Activated CD8-positive, alpha-beta T cell treated with anti-CD3 and anti-CD28 coated beads, Interleukin-2, amount 10 ng/mL, durations not matched to agents 7 days and 5 days (primary cell): Measurements from ENCODE around the gene ANKRD40. TPM values are rescaled to one million over a fixed set of nuclear protein-coding genes. Genes with fewer than 3 reads are reported as not detected.
"Not testable (repeated sequence)": the region's sequence is repeated elsewhere in the genome, so short reads cannot be mapped to it uniquely, and the experiment has no call there.

ENCODE experiments used
- ATAC-seq: fragments of 150-1000 bp; cut with Tn5 transposase; one replicate; pipeline ENCODE4 v1.10.0; 2021; ENCODE audit warnings: moderate library complexity
- CTCF ChIA-PET: fragments of 350-600 bp; sonication (Branson Sonifier 250); formaldehyde crosslinking; loops from one replicate; lab custom pipeline; 2021; ENCODE audit warnings: antibody characterized with exemption; lab: Charles Lee
- POLR2A ChIA-PET: fragments of 350-600 bp; sonication (Branson Sonifier 250); formaldehyde crosslinking; loops from one replicate; lab custom pipeline; 2021; ENCODE audit warnings: antibody characterized with exemption; lab: Charles Lee
- DNase-seq: peaks from one replicate; pipeline ENCODE4 v3.0.0-alpha.2; 2020
- H3K27ac Mint-ChIP-seq: one replicate; pipeline ENCODE4 v1.8.0; 2021; ENCODE audit warnings: mild to moderate bottlenecking, mixed read lengths
- H3K27me3 Mint-ChIP-seq: one replicate; pipeline ENCODE4 v1.8.0; 2021; ENCODE audit warnings: low read depth, mixed read lengths
- H3K36me3 Mint-ChIP-seq: one replicate; pipeline ENCODE4 v1.8.0; 2021; ENCODE audit warnings: low read depth, mixed read lengths
- H3K4me1 Mint-ChIP-seq: one replicate; pipeline ENCODE4 v1.8.0; 2021; ENCODE audit warnings: low read depth, mixed read lengths
- H3K4me3 Mint-ChIP-seq: one replicate; pipeline ENCODE4 v1.8.0; 2021; ENCODE audit warnings: mild to moderate bottlenecking, mixed read lengths
- H3K9me3 Mint-ChIP-seq: one replicate; pipeline ENCODE4 v1.8.0; 2022; ENCODE audit warnings: mixed read lengths; ENCODE audit not compliant: insufficient read depth
- total RNA-seq, 2 experiments: library from RNA; stranded (reverse); gene quantifications; one replicate each; pipeline ENCODE4 v1.2.3, GENCODE V29; 2021

ANKRD40 gene
- total RNA-seq, 2 experiments from 2014 or later = 28.9 to 31.2 TPM

DNA sequence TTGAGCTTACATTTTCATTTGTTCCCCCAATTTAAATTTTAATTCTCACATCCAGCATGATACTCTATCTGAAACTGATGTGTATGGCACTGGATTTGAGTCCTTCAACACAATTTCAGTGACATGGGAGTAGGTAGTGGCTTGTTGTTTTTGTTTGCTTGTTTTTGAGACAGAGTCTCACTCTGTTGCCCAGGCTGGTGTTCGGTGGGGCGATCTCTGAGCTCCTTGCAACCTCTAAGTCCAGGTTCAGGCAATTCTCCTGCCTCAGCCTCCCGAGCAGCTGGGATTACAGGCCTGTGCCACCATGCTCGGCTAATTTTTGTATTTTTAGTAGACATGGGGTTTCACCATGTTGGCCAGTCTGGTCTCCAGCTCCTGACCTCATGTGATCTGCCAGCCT, 1.3 kb upstream of the ANKRD40 start:
- Mint-ChIP-seq H3K36me3 (peaks cover 21% of the 10 kb centered on the region), H3K4me1 (peaks cover 43% of the 10 kb centered on the region), H3K27ac (peak overlapping the region; percentile 92), H3K4me3 (peak overlapping the region; percentile 95)
- H3K9me3 Mint-ChIP-seq, DNase-seq, H3K27me3 Mint-ChIP-seq, ATAC-seq: not testable (repeated sequence)
- CTCF ChIA-PET = interaction anchor here (0.6 to 2.5 kb wide), 8 partner anchors 9 to 837 kb away, joined by 3 to 6 read pairs (median 4); partner anchors contain the start of gene SPATA20
- POLR2A ChIA-PET = interaction anchor here (1.1 to 3.4 kb wide), 6 partner anchors 8 to 149 kb away, joined by 3 to 31 read pairs (median 8); partner anchors contain the start of gene LUC7L3

DNA sequence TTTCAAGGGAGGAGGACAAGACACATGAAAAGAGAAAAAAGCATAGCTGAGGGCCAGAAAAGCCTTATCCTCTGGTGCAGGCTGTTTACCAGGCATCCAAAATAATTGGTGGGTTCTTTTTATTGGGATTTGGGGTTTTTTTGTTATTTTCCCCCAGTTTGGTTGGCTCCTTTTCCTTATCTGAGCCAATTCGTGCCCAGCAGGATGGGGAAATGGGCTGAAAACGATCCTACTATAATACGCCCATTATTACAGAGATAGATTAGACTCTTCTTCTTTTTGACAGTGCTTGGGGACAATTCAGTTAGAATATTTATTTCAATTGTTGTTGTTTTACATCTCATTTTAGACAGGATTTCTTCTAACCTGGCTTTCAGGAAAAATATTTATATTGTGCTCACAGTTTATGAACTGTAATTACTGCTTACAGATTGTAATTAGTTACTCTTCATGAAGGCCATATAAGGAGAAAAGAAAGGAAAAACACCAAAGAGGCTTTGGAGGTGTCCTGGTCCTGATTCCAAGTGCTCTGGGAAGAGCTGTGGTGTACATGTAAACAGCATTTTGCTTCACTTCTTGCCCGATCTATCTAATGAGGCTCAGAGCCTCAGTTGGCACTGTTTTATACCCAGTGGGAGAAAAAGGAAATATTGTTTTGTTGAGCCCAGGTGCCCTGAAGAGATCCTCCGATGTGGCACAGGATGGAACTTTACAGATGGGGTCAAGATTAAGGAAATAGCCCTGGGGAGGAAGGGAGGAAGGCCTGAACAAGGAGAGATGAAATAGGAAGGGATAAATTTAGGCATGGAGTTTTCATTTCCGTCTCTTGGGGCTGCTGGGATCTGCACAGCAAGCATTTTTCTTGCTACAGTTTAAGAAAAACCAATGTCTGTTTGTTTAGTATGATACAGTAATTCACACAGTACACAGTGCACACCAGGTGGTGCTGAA, 611 bp upstream of the ANKRD40 start:
- peaks cover 2% of the 10 kb centered on the region for H3K27me3 Mint-ChIP-seq
- DNase-seq (peak; percentile 27), ATAC-seq (no peak)
- peaks cover 51% of the 10 kb centered on the region for H3K4me1 Mint-ChIP-seq
- peaks cover 28% of the 10 kb centered on the region for H3K36me3 Mint-ChIP-seq
- POLR2A ChIA-PET = interaction anchor here (0.5 to 3.4 kb wide), 9 partner anchors 9 to 446 kb away, joined by 3 to 31 read pairs (median 6); partner anchors contain the start of gene LUC7L3
- peak overlapping the region; percentile 95 for H3K4me3 Mint-ChIP-seq
- no peaks in the 10 kb centered on the region for H3K9me3 Mint-ChIP-seq
- H3K27ac Mint-ChIP-seq = peak overlapping the region; percentile 92
- CTCF ChIA-PET = interaction anchor here (0.8 to 2.5 kb wide), 10 partner anchors 10 to 310 kb away, joined by 3 to 6 read pairs (median 4); partner anchors contain the start of gene SPATA20

DNA sequence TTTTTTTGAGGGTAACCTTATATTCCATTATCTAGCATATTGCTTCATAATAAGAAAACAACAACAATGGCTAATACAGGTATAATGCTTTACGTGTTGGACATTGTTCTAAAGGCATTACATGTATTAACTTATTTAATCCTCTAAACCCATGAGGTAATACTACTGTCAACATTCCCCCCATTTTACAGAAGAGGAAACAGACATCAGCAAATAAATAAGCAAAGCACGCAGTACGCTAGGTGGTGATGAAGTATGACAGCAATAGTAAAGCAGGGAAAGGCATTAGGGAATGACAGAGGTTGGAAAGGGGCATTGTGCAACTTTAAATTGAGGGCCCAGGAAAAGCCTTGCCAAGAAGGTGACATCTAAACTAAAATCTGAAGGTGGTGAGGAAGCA, 4.6 kb downstream of the ANKRD40 start:
- CTCF ChIA-PET = interaction anchor here (0.6 to 2.3 kb wide), 2 partner anchors 31 to 73 kb away, joined by 5 to 12 read pairs; no protein-coding TSS in a partner anchor
- H3K4me3 Mint-ChIP-seq = no peak overlapping the region
- ATAC-seq (no peak), DNase-seq (no peak)
- H3K36me3 Mint-ChIP-seq = peaks cover 55% of the 10 kb centered on the region
- no peaks in the 10 kb centered on the region for H3K9me3 Mint-ChIP-seq
- POLR2A ChIA-PET = interaction anchor here (1.2 kb wide), 1 partner anchor 15 kb away, joined by 3 read pairs; no protein-coding TSS in a partner anchor
- no peaks in the 10 kb centered on the region for H3K27me3 Mint-ChIP-seq
- no peak overlapping the region for H3K27ac Mint-ChIP-seq
- H3K4me1 Mint-ChIP-seq = peaks cover 49% of the 10 kb centered on the region

DNA sequence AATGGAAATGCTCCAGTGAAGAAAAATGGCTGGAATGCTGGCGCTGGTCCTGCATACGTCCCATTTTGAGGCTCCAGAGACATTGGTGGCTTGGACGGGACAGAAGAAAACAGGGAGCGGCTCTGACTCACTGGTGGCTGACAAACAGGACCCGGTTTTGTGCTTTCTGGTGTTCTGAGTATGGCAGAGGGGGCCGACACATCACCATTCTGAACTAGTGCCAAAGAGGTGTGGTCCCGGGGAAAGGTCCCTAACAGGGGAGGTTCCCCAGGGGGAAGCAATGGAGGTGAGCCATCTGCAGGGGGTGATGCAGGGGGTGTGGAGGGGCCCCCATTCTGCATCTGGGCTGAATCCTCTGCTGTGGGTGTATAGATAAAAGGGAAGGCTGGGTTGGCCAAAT, 8.3 kb downstream of the ANKRD40 start:
- ChIA-PET CTCF (no interaction called here), POLR2A (interaction anchor here (1.4 kb wide), 1 partner anchor 8 kb away, joined by 7 read pairs; the partner anchor contains the start of gene ANKRD40)
- no peaks in the 10 kb centered on the region for H3K9me3 Mint-ChIP-seq
- DNase-seq (no peak), ATAC-seq (no peak)
- H3K27ac Mint-ChIP-seq = no peak overlapping the region
- H3K36me3 Mint-ChIP-seq = peaks cover 59% of the 10 kb centered on the region
- no peaks in the 10 kb centered on the region for H3K27me3 Mint-ChIP-seq
- H3K4me1 Mint-ChIP-seq = peaks cover 40% of the 10 kb centered on the region
- no peak overlapping the region for H3K4me3 Mint-ChIP-seq

DNA sequence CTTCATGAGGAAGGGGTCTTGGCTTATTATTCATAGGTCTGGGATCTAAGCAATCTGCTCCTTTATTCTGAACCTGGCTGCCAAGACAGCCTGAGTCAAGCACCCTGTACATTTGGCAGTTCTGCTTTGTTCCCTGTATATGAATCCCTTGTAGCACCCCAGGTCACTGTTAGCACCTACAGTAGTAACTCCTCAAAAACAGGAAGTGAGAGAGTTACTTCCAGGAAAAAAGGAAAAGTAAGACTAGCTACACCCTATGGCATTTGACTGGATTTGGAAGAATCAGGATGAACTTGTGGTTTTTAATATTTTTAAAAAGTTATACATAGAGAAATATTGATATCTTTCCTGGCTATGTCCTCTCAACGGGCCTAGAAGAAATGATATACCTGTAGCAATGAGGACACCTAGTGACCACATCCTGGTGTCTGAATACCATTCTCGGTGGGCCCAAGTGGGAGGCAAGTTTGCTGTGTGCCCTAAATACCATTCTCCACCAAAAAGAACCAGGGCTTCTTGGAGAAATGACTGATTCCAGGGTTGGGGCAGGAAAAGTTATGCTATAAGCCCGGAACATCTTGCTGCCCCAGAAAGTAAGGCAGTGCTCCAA, 9.9 kb downstream of the ANKRD40 start:
- Mint-ChIP-seq H3K36me3 (peaks cover 54% of the 10 kb centered on the region), H3K27ac (peak overlapping the region; percentile 75), H3K27me3 (no peaks in the 10 kb centered on the region), H3K9me3 (no peaks in the 10 kb centered on the region), H3K4me1 (peaks cover 30% of the 10 kb centered on the region), H3K4me3 (no peak overlapping the region)
- ATAC-seq = no peak
- DNase-seq = peak; percentile 32
- POLR2A ChIA-PET = no interaction called here
- CTCF ChIA-PET = interaction anchor here (0.9 to 2.1 kb wide), 5 partner anchors 9 to 72 kb away, joined by 3 to 7 read pairs (median 4); partner anchors contain the start of gene ANKRD40

DNA sequence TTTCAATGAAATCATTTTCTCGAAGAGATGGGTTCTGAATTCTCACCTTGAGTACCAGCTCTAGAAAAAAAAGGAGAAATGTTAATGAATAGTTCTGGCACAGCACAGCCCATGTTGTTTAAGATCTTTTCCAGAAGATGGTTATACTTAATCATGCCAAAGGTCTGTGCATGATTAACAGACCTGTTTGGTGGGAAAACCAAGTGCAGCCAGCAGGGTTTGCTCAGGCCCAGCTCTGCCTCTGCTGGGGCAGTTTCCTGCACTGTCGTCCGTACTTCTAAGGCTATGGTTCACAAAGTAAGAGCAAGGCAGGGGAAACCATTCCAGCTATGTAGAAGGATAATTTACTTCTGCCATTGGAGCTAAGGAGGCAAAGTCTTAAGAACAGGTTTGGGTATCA, 10.7 kb downstream of the ANKRD40 start:
- no peak for DNase-seq
- no peaks in the 10 kb centered on the region for H3K27me3 Mint-ChIP-seq
- peaks cover 53% of the 10 kb centered on the region for H3K36me3 Mint-ChIP-seq
- H3K9me3 Mint-ChIP-seq = no peaks in the 10 kb centered on the region
- peak overlapping the region; percentile 74 for H3K27ac Mint-ChIP-seq
- no peak overlapping the region for H3K4me3 Mint-ChIP-seq
- H3K4me1 Mint-ChIP-seq = peaks cover 26% of the 10 kb centered on the region
- ChIA-PET POLR2A (interaction anchor here (0.9 kb wide), 1 partner anchor 22 kb away, joined by 3 read pairs; the partner anchor contains the start of gene LUC7L3), CTCF (interaction anchor here (0.9 to 2.1 kb wide), 5 partner anchors 9 to 71 kb away, joined by 3 to 7 read pairs (median 4); partner anchors contain the start of gene ANKRD40)
- no peak for ATAC-seq

DNA sequence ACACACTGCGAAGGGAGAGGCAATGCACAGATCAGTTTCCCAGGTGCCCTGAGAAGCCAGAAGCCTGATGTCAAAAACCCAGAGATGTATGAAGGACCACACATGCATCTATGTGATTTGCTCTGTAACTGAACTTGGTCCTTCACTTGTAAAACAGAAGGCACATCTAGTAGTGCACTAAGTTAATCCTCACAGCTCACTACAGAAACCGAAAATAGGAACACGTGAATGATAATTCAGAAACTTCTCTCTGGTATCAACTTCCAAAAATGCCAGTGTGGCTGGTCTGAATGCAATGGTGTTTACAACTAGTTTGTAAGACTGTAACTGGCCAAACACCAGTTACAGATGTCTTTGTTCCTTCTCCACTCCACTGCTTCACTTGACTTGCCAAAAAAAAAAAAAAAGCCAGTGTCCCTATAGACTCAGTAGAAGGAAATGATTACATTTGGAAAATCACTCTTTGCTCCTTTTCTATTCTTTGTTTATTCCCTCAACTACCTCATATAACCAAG, 11.3 kb downstream of the ANKRD40 start:
- peaks cover 20% of the 10 kb centered on the region for H3K4me1 Mint-ChIP-seq
- H3K9me3 Mint-ChIP-seq = no peaks in the 10 kb centered on the region
- H3K4me3 Mint-ChIP-seq = no peak overlapping the region
- H3K27ac Mint-ChIP-seq = peak overlapping the region; percentile 3
- ChIA-PET CTCF (interaction anchor here (1.2 to 2.1 kb wide), 5 partner anchors 8 to 66 kb away, joined by 4 to 7 read pairs (median 5); partner anchors contain the start of gene ANKRD40), POLR2A (interaction anchor here (0.9 kb wide), 1 partner anchor 22 kb away, joined by 3 read pairs; the partner anchor contains the start of gene LUC7L3)
- H3K27me3 Mint-ChIP-seq = no peaks in the 10 kb centered on the region
- ATAC-seq = no peak
- DNase-seq = no peak
- H3K36me3 Mint-ChIP-seq = peaks cover 53% of the 10 kb centered on the region

DNA sequence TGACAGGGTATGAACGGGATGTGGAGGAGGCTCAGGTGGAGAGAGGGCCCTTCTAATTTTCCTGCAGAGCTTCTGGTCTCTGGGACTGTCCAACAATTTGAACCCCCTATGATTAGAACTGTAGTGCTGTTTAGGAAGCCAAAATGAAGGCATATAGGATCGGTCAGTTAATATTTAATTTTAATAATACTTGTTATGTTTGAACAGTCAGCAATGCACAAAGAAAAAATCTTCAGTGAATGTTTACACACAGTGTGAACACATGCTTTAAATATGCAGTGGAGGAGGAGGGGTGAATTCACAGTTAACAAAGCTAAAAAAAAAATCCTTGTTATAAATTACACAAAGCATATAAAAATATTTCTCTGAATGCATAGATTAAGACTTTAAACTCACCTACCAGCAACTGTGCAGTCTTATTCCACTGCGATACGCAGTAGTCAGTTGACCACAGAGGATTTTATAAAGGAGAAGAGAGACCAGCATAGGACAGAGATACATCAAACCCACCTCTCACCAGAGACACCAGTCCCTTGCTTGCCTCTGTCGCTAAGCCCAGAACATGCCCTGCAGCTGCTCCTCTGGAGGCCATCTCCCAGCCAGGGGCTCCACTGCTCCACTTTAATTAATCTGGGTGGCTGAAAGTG, 14.6 kb downstream of the ANKRD40 start:
- POLR2A ChIA-PET = no interaction called here
- H3K9me3 Mint-ChIP-seq = no peaks in the 10 kb centered on the region
- H3K27me3 Mint-ChIP-seq = no peaks in the 10 kb centered on the region
- peaks cover 11% of the 10 kb centered on the region for H3K4me1 Mint-ChIP-seq
- CTCF ChIA-PET = interaction anchor here (1.3 to 2.8 kb wide), 2 partner anchors 63 to 67 kb away, joined by 3 to 9 read pairs; no protein-coding TSS in a partner anchor
- H3K4me3 Mint-ChIP-seq = no peak overlapping the region
- DNase-seq = no peak
- no peak for ATAC-seq
- H3K27ac Mint-ChIP-seq = no peak overlapping the region
- peaks cover 34% of the 10 kb centered on the region for H3K36me3 Mint-ChIP-seq

DNA sequence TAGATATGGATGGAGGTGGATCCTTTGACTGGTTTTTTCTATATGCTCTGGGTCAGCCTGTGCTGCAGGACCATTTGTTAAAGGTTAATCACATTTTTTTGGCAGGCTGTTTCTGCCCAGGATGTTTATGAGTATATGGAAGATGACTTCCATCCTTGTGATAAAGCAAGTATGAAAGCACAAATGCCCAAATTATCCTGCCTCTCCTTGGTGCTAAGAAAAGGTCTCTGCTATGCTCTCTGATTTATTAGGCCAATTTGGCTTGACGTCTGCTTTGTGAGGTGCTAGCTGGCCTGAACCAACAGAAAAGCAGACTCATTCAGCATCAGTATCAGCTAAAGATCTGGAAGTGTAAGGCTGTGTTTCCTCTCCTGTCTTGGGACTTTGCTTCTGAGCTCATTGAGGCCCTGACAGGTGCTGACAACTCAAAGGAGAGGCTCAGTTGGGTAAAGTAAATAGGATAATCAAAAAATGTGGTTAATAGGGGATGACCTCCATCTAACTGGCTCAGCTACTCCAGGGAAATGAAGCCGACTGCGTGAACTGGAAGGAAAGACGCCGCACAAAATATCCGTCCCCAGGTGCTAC, 15.2 kb downstream of the ANKRD40 start:
- Mint-ChIP-seq H3K36me3 (peaks cover 32% of the 10 kb centered on the region), H3K27me3 (no peaks in the 10 kb centered on the region), H3K9me3 (no peaks in the 10 kb centered on the region), H3K4me3 (no peak overlapping the region), H3K4me1 (peaks cover 5% of the 10 kb centered on the region), H3K27ac (no peak overlapping the region)
- POLR2A ChIA-PET = no interaction called here
- no peak for ATAC-seq
- CTCF ChIA-PET = interaction anchor here (1.3 to 2.8 kb wide), 2 partner anchors 62 to 66 kb away, joined by 3 to 9 read pairs; no protein-coding TSS in a partner anchor
- DNase-seq = no peak

DNA sequence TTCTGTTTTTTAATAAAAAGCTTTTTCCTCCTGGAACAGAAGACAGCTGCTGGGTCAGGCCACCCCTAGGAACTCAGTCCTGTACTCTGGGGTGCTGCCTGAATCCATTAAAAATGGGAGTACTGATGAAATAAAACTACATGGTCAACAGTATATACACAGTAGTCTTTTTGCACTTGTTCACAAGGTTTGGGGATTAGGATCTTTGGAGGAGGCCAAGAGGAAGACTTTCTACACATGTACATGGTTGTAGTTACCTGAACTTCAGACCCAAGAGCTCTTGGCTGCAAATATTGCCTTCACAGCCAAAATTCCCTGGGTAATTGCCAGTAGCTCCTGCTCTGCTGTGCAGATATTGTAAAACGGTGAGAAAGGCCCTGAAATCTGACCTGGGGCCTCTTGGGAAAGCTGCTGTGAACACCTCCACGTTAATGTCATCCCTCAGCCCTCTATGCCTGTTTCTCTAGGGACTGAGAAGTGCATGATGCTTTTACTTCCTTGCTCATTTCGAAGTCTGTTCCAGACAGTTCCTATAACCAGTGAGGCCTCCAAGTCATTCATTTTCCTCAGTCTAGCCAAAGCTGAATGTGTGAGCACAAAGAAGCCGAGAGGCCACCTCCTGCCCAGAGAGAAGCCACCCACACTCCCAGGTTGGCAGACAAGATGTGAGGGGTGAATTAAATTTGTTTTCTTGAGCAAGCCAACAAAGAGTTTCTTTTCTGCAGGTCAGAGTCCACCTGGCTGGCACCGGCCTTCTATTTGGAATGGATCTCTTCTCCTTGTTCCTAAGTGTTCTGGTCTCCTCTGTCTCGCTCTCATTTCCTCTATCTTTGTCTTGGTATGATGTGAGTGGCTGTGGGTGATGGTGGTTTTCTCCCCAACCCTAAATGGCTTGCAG, 15.9 kb downstream of the ANKRD40 start:
- Mint-ChIP-seq H3K4me3 (no peak overlapping the region), H3K36me3 (peaks cover 25% of the 10 kb centered on the region), H3K4me1 (no peaks in the 10 kb centered on the region), H3K27me3 (no peaks in the 10 kb centered on the region), H3K27ac (no peak overlapping the region), H3K9me3 (no peaks in the 10 kb centered on the region)
- no peak for DNase-seq
- ATAC-seq = no peak
- ChIA-PET CTCF (interaction anchor here (1.3 to 2.8 kb wide), 2 partner anchors 61 to 66 kb away, joined by 3 to 9 read pairs; no protein-coding TSS in a partner anchor), POLR2A (no interaction called here)
